Measurements from ENCODE around the gene QTRT2.

GRCh38 chr3:114119776-114120175 is 63.2 kb downstream of the QTRT2 start:
- no peak for TF ChIP-seq CCAR2 (IDR thresholded peaks at IDR 0.05; ENCODE audit: low read depth, low read length)
- no peak for TF ChIP-seq TCF7 (IDR thresholded peaks at IDR 0.05; ENCODE audit: borderline replicate concordance)
- TF ChIP-seq, protein P1, sequence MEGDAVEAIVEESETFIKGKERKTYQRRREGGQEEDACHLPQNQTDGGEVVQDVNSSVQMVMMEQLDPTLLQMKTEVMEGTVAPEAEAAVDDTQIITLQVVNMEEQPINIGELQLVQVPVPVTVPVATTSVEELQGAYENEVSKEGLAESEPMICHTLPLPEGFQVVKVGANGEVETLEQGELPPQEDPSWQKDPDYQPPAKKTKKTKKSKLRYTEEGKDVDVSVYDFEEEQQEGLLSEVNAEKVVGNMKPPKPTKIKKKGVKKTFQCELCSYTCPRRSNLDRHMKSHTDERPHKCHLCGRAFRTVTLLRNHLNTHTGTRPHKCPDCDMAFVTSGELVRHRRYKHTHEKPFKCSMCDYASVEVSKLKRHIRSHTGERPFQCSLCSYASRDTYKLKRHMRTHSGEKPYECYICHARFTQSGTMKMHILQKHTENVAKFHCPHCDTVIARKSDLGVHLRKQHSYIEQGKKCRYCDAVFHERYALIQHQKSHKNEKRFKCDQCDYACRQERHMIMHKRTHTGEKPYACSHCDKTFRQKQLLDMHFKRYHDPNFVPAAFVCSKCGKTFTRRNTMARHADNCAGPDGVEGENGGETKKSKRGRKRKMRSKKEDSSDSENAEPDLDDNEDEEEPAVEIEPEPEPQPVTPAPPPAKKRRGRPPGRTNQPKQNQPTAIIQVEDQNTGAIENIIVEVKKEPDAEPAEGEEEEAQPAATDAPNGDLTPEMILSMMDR (IDR thresholded peaks at IDR 0.05 in 2 of 3, conservative IDR thresholded peaks at IDR 0.05 in 1 of 3; ENCODE audit: insufficient read depth in 2 of 3, low read depth in 1 of 3, low read length in 3 of 3) = no peak
- TF ChIP-seq TAF1 (IDR thresholded peaks at IDR 0.05; ENCODE audit: control insufficient read depth, extremely low read depth, insufficient read depth, low read length, severe bottlenecking) = no peak
- no peak for TF ChIP-seq ZKSCAN1 (IDR thresholded peaks at IDR 0.05; ENCODE audit: low read depth, low read length)
- TF ChIP-seq EZH2 (IDR thresholded peaks at IDR 0.05; ENCODE audit: borderline replicate concordance, low read depth, low read length) = no peak
- no peak for TF ChIP-seq MYNN (IDR thresholded peaks at IDR 0.05)
- TF ChIP-seq MYNN (CRISPR knock-in tag; IDR thresholded peaks at IDR 0.05) = no peak
- no peak for TF ChIP-seq ZNF384 (IDR thresholded peaks at IDR 0.05; ENCODE audit: low read depth, low read length)
- TF ChIP-seq RBFOX2 (IDR thresholded peaks at IDR 0.05; ENCODE audit: low read depth, low read length) = no peak
- TF ChIP-seq MED1 (CRISPR knock-in tag; IDR thresholded peaks at IDR 0.05; ENCODE audit: borderline replicate concordance) = no peak

Measured in K562 (cell line).